NCI-H774 (cell line): ENCODE data around the gene PTPRN2.

Source experiments
- DNase-seq: peaks from one replicate; lab custom pipeline; 2025; lab: John Stamatoyannopoulos, UW

Gene PTPRN2

DNA sequence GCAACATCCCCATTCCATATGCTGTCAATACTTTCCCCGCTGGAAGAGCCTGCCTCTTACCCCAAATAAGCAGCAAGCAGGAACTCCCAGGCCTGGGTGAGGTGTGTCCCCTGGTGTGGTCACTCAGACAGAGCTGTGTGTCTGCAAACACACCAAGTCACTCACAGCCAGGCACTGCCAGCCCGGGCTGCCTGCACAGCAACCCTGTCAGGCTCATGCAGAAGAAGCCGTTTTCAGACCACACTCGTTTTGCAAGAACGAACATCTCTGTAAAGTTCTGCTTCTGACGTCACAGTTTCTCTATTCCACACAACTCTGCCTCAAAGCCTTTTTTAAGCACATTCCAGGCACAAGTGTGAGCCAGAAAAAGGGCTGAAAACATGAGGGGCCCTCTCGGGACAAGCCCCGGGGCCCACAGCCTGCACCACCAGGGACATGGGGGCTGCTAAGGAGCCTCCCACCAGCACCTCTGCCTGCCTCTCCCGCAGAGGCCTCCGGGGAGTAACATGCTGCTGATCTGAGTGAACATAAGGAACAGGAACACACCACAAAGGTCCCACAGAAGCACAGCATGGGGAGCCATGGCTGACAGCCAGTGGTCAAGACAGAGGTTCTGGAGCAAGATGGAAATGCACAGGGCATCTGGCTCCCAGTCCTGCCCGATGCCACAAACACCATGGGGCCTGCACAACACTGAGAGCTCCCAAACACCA is 11.4 kb downstream of the PTPRN2 start:
- no peak for DNase-seq

- no peak for DNase-seq
Observed at GRCh38 chr7:158574308-158575036, 13.2 kb downstream of the PTPRN2 start.

GRCh38 chr7:158573310-158573709 is 14.3 kb downstream of the PTPRN2 start:
- DNase-seq, result no peak

DNA sequence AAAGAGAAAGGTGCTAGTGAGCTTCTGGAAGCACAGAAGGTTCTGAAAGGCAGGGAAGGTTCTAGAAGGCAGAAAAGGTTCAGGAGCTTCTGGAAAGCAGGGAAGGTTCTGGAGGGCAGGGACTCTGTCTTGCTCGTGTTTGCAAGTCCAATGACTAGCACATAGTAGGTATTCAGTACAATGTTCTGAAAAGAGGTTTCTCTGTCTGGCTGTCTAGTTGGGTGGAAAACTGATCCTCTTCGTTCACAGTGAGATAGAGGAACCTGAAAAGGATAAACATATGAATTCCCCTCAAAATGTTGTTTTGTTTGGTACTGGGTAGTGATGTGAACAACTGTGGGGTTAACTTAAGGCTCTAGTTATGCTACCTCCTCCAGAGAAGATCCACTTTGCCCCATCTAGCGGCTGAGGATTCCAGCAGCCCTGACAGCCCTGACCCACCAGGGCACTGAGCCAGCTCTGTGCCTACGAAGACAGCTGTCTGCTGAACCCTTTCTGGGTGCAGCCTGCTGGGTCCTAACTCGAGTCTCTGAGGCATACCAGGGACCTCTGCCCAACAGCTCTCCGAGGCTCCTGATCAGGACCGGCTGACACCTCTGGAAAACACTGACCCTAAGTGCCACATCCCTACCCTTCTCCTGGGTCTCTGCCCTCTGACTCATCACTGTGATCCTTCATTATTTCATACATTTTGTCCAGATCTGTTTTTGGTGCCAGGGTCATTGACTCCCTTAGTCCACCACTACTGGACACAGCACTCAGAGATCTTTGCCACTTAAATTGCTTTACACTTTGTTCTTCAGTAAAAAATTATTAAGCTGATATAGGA is 15.4 kb downstream of the PTPRN2 start:
- no peak for DNase-seq

DNA sequence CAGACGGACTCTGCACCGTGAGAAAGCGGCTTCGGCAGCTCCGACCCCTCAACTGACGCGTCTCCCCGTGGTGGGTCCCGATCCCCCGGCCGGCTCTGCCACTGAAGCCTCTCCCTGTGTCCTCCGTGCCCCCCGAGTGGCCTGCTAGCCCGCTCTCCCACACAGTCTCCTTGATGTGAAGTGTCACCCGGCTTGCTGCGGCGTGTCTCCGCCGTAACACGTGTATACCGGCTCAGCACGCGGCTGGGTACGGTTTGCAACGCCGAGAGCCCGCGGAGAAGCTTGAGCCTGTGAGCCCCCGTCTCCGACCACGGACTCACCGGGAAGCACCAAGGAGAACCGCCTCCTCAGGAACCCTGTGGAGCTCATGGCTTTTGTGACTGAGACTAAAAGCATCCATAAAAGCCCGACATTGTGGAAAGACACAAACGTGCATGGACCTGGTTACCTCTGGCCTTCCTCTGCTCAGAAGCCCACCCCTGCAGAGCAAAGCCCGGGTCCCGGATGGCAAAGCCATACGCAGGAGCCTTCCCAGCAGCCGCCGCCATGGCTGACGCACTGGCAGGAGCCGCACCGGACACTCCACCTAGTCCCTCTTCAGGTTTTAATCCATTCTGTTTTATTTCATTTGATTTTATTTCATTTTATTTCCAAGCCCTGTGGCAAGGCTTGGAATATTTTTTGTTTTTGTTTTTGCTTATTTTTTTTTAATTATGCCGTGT is 17.0 kb downstream of the PTPRN2 start:
- DNase-seq, result no peak

DNA sequence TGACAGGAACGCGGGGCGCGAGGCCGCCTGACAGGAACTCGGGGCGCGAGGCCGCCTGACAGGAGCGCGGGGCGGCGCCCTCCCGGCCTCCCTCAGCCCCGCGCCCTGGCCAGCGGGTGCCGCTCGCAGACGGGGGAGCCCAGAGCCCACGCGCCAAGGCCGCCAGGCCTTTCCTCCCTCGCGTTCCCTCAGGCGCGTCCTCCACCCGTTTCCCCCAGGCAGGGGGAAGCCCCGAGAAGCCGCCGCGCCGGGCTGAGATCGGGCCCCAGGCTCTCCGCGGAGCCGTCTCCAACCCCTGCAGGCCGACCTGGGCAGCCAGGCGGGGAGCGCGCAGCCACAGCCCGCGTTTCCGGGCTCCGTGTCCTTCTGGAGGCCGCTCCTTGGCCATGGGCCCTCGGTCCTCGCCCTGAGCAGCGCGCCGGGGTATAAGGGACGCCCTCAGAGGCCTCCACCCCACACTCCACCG is 17.7 kb downstream of the PTPRN2 start:
- DNase-seq, result no peak

DNA sequence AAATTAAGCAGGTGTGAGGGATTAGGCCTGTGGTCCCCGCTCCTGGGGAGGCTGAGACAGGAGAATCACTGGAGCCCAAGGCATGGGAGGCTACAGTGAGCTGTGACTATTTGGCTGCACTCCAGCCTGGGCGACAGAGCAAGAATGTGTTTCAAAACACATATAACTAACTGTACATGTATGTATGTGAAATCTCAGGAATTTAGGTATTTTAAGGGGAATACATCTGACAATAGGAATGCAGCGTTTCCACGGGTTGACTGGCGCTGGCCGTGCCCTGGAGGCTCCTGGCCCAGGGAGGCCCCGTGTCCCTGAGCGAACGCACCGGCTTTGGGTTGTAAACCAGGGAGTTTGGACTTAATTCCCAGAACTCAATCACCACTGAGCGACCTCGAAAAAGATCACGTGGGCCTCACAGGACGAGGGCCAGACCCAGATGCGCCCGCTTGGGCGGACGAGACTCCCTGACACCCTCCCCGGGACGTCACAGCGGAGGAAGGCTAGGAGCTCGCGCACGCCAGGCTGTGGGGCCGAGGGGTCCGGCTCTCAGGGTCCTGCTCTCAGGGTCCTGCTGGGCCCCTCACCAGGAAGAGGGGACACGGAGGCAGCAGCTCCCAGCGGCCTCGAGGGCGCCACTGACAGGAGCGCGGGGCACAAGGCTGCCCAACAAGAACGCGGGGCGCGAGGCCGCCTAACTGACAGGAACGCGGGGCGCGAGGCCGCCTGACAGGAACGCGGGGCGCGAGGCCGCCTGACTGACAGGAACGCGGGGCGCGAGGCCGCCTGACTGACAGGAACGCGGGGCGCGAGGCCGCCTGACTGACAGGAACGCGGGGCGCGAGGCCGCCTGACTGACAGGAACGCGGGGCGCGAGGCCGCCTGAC is 18.4 kb downstream of the PTPRN2 start:
- no peak for DNase-seq

DNA sequence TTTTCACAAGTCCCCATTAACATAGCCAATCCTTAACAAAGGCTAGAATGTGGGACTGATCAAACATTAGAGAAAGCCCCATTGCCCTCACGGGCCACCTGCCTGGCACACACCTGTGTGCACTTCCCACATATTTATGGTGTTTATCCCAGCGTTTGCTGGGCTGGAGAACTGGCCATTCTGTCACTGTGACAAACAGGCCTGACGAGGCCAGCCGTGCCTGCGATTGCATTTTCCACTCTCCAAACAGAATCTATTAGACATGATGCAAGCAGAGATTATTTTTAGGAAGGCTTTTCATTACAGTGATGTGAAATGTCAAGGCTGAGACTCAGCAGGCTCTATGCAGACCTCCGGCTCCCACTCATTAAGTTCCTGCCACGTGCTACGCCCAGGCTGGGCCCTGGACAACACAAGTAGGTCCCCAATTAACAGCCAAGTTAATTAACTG is 20.4 kb downstream of the PTPRN2 start:
- DNase-seq, result peak; percentile 87

DNA sequence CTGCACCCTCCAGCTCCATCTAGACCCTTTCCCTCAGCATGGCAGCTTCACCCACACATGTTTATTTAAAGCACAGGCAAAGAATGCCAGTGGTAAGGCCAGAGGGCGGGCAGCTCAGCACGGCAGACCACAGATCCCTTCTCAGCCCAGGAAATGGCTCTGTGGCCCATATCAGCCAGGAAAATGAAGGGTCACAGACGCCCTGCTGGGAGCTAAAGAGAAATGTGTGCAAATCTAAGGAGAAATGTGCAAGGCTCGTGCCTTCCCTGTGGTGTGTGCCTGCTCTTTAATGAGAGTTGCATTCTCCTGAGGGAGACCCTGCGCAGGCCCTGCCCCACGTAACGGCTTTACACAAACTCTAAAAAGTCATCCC is 23.0 kb downstream of the PTPRN2 start:
- DNase-seq, result no peak

DNA sequence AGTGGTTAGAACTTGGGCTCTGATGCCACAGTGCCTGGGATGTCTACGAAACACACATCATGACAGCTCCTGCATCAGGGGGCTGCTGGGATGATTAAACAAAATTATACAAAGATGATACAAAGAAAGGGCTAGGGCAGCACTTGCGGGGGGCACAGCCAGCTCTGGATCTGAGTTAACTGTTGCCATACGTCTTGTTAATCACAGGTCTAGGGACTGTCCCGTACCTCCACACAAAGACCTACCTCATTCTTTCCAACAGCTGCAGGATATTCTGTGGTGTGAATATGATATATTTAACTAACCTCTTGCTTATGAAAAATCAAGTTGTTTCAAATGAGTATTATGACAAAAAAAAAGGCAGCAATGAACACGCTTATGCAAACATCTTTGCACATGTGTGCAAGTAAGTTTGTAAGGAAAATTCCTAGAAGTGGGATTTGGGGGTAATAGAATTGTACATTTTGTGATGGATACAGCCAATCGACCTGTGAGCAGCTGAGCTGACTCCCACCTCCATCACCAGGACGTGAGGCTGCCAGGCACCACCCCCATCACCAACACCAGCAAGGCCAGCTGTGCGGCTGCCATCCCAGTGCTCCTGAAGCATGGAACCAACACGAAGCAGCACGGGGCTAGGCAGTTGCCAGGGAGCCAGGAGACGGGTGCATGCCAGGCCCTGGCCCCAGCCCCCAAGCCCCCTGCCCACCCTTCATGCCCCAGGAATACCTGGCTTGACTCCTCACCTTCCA is 23.5 kb downstream of the PTPRN2 start:
- DNase-seq, result no peak

DNA sequence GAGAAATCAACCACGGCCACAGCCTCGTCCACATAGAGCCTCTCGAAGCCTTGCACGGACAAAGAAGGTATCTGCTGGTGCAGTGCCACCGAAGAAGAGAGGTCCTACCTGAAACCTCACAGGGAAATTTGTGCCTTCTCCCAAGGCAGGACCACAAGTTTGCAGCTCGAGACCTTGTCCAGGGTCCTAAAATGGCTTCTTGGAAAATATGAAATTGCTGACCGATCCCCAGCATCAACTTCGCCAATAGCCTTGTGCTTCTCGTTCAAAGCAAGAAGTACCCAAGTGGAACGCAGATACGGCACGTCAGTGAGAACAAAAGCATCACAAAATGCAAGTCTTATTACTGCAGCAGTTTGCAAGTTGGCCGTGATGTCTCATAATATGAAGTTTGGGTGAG is 24.6 kb downstream of the PTPRN2 start:
- no peak for DNase-seq

- no peak for DNase-seq
Observed at GRCh38 chr7:158562517-158562916, 25.1 kb downstream of the PTPRN2 start.

DNA sequence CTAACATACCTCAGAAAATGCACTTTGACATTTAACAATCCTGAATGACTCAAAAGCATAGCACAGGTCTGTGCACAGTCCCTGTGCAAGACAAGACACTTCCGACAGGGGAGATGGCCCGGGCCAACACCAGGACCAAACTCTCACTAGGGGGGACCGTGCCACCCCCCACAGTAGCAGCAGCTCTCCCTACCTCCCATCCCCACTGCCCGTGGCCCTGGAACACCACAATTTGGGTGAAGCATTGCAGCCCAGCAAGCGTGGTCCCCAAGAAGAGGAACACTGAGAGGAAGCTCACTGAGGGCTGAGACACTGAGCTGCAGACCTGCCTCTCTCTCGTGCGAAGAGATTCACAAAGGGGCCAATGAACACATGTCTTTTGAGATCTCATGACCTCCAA is 26.0 kb downstream of the PTPRN2 start:
- no peak for DNase-seq

GRCh38 chr7:158560386-158560785 is 27.2 kb downstream of the PTPRN2 start:
- no peak for DNase-seq

DNA sequence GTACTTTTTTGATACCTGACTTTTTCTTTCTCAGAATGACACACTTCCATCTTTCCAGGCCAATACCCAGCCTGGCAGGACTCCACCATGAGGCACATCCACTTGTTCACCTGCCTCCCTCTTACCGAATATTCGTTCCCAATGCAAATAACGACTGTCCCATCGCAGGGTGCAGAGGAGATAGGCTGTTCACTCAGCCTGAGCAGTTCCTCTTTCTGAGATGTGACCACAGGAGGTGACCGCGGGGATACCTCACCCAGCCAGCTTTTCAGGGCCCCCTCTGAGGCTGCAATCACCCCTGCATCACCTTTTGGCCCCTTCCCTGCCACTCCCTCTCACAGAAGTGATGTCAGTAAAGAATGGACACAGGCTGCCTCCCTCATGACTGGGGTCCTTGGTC is 28.3 kb downstream of the PTPRN2 start:
- no peak for DNase-seq

GRCh38 chr7:158558816-158559215 is 28.8 kb downstream of the PTPRN2 start:
- DNase-seq, result no peak

- no peak for DNase-seq
Observed at GRCh38 chr7:158557441-158557755, 30.2 kb downstream of the PTPRN2 start.

DNA sequence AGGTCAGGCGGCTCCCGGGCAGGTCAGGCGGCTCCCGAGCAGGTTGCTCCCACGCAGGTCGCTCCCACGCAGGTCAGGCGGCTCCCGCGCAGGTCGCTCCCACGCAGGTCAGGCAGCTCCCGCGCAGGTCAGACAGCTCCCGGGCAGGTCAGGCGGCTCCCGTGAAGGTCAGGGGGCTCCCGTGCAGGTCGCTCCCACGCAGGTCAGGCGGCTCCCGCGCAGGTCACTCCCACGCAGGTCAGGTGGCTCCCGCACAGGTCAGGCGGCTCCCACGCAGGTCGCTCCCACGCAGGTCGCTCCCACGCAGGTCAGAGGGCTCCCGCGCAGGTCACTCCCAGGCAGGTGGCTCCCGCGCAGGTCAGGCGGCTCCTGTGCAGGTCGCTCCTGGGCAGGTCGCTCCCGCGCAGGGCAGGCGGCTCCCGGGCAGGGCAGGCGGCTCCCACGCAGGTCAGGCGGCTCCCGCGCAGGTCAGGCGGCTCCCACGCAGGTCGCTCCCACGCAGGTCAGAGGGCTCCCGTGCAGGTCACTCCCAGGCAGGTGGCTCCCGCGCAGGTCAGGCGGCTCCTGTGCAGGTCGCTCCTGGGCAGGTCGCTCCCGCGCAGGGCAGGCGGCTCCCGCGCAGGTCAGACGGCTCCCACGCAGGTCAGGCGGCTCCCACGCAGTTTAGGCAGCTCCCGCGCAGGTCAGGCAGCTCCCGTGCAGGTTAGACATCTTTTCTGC is 30.7 kb downstream of the PTPRN2 start:
- no peak for DNase-seq

DNA sequence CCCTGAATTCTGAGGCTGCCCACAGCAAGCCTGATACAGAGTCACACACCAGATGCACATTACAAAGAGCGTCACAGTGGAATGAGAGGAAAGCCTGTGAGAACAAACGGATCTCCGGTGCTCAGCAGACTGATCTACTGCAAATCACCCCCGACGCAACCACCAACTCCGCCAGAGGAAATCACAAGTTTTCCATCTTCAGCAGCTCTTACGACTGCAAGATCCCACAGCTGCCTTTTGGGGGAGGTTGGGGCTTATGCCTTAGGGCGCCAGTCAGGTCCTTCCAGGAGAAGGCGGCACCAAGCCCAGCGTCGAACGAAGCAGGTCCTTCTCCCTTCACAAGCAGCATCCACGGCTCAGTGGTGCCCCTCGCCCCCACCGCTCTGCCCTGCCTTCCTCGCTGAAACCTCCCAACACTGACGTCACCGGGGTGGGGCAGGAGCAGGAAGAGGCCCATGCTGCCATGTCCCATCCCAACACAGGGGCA is 32.5 kb downstream of the PTPRN2 start:
- DNase-seq, result no peak
